Body of pancreas (tissue), 4 donors: ENCODE results near the gene MAP2K1.

Experiments used
- CTCF ChIP-seq, 7 experiments: fragments of 450-650 bp in 4 of 7; fragments of 200-600 bp in 3 of 7; sonication (generic) in 3 of 7; IDR thresholded peaks; one replicate each; pipeline ENCODE4 v1.5.1; 2016 to 2019; ENCODE audit warnings: antibody characterized with exemption in 7 of 7
- POLR2A ChIP-seq, 3 donors: fragments of 450-650 bp; IDR thresholded peaks; one replicate each; pipeline ENCODE4 v1.6.1; 2016; ENCODE audit warnings: antibody characterized with exemption in 3 of 3, mild to moderate bottlenecking in 2 of 3

DNA sequence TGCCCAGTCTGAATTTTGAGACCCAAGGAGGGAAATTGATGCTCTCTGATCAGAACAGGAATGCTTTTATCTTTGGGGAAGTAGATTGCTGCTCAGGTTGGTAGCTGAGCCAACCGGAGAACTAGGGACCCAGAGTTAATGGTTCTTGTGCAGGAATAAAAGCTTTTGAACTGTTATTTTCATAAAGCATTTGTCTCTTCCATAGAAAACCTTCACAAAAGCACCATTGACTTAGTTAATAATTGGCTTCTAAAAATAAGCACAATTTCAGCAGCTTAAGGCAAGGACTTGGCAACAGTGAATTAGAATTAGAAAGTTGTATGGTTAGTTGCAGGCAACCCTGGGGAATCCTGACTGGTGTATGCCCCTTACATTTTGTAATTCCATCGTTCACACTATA lies 53.8 kb downstream of the MAP2K1 start:
- TF ChIP-seq CTCF (IDR thresholded peaks at IDR 0.05) = no peak
- no peak for TF ChIP-seq POLR2A (IDR thresholded peaks at IDR 0.05)
